Neural progenitor cell (in vitro differentiated cells): Measurements from ENCODE around the gene ADGRD1.

Experiments
- CTCF ChIP-seq: fragments of 200-600 bp; sonication (generic); IDR thresholded peaks from 2 replicates; pipeline ENCODE4 v1.5.1; 2017; ENCODE audit warnings: antibody characterized with exemption, mild to moderate bottlenecking
- EZH2phosphoT487 ChIP-seq: fragments of 200-600 bp; sonication (generic); IDR thresholded peaks from 2 replicates; pipeline ENCODE4 v1.6.1; 2017; ENCODE audit warnings: antibody characterized with exemption

DNA sequence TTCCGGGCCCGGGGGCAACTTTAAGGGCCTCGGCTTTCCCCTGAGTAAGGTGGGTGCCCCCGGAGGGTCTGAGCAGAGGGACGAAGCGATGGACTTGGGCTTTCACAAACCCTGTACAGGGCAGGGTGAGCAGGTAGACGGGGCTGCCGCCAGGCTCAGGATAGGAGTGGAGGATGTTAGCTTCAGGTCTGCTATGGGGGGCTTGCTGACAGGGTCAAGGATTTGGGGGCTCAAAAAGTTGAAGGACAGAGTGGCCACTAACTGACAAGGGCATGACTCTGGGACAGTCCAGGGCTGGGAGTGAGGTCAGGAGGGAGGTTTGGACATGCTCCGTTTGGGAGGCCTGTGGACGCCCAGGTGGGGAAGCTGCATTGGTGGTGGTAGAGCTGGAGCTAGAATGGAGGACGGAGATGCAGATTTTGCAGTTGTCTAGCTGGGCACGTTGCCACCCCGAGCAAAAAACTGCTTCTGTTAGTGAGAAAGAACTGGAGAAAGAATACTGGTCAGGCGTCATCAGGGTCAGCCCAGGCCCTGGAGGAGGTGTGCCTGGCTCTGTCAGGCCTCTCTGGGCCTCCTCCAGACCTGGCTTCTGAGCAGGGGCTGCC, 113.3 kb downstream of the ADGRD1 start:
- TF ChIP-seq CTCF (no peak), EZH2phosphoT487 (no peak)
